Thyroid gland (tissue), 4 donors: ENCODE data around the gene WDR83. TPM values are rescaled to one million over a fixed set of nuclear protein-coding genes. Genes with fewer than 3 reads are reported as not detected.
"Not testable (repeated sequence)": the region's sequence is repeated elsewhere in the genome, so short reads cannot be mapped to it uniquely, and the experiment has no call there.

Experiments
- DNase-seq, 2 donors: peaks; one replicate each; pipeline ENCODE4 v3.0.0-alpha.2; 2019
- H3K27ac ChIP-seq, 3 donors: fragments of 200-600 bp; sonication (generic); 1 replicate in 2 of 3; 2 replicates in 1 of 3; pipeline ENCODE4 v1.5.1; 2016 to 2019; ENCODE audit warnings: mild to moderate bottlenecking in 1 of 3, moderate library complexity in 1 of 3
- H3K27me3 ChIP-seq: fragments of 200-600 bp; sonication (generic); one replicate; pipeline ENCODE4 v1.5.1; 2019
- H3K36me3 ChIP-seq, 2 donors: fragments of 200-600 bp; sonication (generic); one replicate each; pipeline ENCODE4 v1.5.1; 2016 to 2019
- H3K4me1 ChIP-seq, 2 donors: fragments of 200-600 bp; sonication (generic); one replicate each; pipeline ENCODE4 v1.5.1; 2017 to 2019
- H3K4me3 ChIP-seq, 3 donors: fragments of 200-600 bp; sonication (generic); replicated peaks in 1 of 3; 1 replicate in 2 of 3; 2 replicates in 1 of 3; pipeline ENCODE4 v1.5.1; 2016; ENCODE audit warnings: mild to moderate bottlenecking in 1 of 3
- H3K9me3 ChIP-seq: fragments of 200-600 bp; sonication (generic); one replicate; pipeline ENCODE4 v1.5.1; 2017
- CTCF ChIP-seq, 6 experiments: fragments of 200-600 bp in 3 of 6; fragments of 450-650 bp in 3 of 6; sonication (generic) in 3 of 6; IDR thresholded peaks; one replicate each; pipeline ENCODE4 v1.5.1; 2016 to 2019; ENCODE audit warnings: antibody characterized with exemption in 6 of 6, mild to moderate bottlenecking in 2 of 6, inconsistent platforms in 1 of 6, moderate library complexity in 1 of 6
- POLR2A ChIP-seq, 2 donors: fragments of 450-650 bp; IDR thresholded peaks; one replicate each; pipeline ENCODE4 v1.6.1; 2017; ENCODE audit warnings: antibody characterized with exemption in 2 of 2, mild to moderate bottlenecking in 2 of 2, moderate library complexity in 1 of 2
- WGBS, 2 donors: methylation state at CpG; one replicate each; pipeline ENCODE4 v1.1.5; 2017; 5-methylcytosine and 5-hydroxymethylcytosine counted together
- intact Hi-C: fragments of 100-400 bp; cut with DNase I; formaldehyde crosslinking; loops from one replicate; pipeline ENCODE4 v1.15.1; 2023
- total RNA-seq, 4 donors: library from RNA; depleted of rRNA; stranded (reverse); fragments of >200 nt; gene quantifications; one replicate each; pipeline ENCODE4 v1.2.3, GENCODE V29; 2016

WDR83 gene
- total RNA-seq, 4 donors from 2014 or later: 9.5 to 17.5 (median 14.3) TPM

- H3K27me3 ChIP-seq: no peaks in the 10 kb centered on the region
- H3K27ac ChIP-seq: no peak overlapping the region
- TF ChIP-seq POLR2A (IDR thresholded peaks at IDR 0.05): no peak
- no peak for TF ChIP-seq CTCF (IDR thresholded peaks at IDR 0.05)
- no peak for DNase-seq
- intact Hi-C loops: no loop called here
- H3K4me3 ChIP-seq: no peak overlapping the region
- 95 to 97% methylated on average over 8 of the region's 8 CpGs for WGBS, 2 donors
- H3K4me1 ChIP-seq: no peaks in the 10 kb centered on the region
- no peaks in the 10 kb centered on the region for H3K9me3 ChIP-seq
- H3K36me3 ChIP-seq: peaks cover 80 to 81% of the 10 kb centered on the region in 2 donors
These were observed 42.0 kb downstream of the WDR83 start for GRCh38 chr19:12708641-12709040.

GRCh38 chr19:12711187-12711586, 44.6 kb downstream of the WDR83 start:
- Histone ChIP-seq H3K27me3 (no peaks in the 10 kb centered on the region), H3K4me3 (no peak overlapping the region), H3K36me3 (peaks cover 77 to 78% of the 10 kb centered on the region in 2 donors), H3K9me3 (no peaks in the 10 kb centered on the region), H3K27ac (no peak overlapping the region), H3K4me1 (no peaks in the 10 kb centered on the region)
- WGBS, 2 donors: 95 to 98% methylated on average over 10 to 17 of the region's 17 CpGs
- no peak for DNase-seq
- intact Hi-C loops: no loop called here
- TF ChIP-seq CTCF (IDR thresholded peaks at IDR 0.05): no peak
- TF ChIP-seq POLR2A (IDR thresholded peaks at IDR 0.05): no peak

GRCh38 chr19:12712077-12712476, 45.5 kb downstream of the WDR83 start:
- H3K27ac ChIP-seq, H3K9me3 ChIP-seq, H3K4me3 ChIP-seq, H3K4me1 ChIP-seq, intact Hi-C loops, H3K27me3 ChIP-seq: not testable (repeated sequence)
- 77 to 90% methylated on average over 5 of the region's 14 CpGs for WGBS, 2 donors
- TF ChIP-seq CTCF (IDR thresholded peaks at IDR 0.05): peak in 4 of 6 experiments; percentile 18 to 46 (median 40)
- peaks cover 71 to 73% of the 10 kb centered on the region in 2 donors for H3K36me3 ChIP-seq
- DNase-seq: peak; percentile 44 to 48

GRCh38 chr19:12713304-12713703, 46.7 kb downstream of the WDR83 start:
- H3K27ac ChIP-seq, DNase-seq, H3K4me3 ChIP-seq, intact Hi-C loops, H3K4me1 ChIP-seq, H3K27me3 ChIP-seq, H3K9me3 ChIP-seq: not testable (repeated sequence)
- 93 to 94% methylated on average over 9 of the region's 9 CpGs for WGBS, 2 donors
- peaks cover 65 to 69% of the 10 kb centered on the region in 2 donors for H3K36me3 ChIP-seq

- Histone ChIP-seq H3K4me3 (no peak overlapping the region), H3K27me3 (no peaks in the 10 kb centered on the region), H3K9me3 (no peaks in the 10 kb centered on the region), H3K4me1 (peaks cover 0 to 2% of the 10 kb centered on the region in 2 donors), H3K27ac (no peak overlapping the region), H3K36me3 (peaks cover 52 to 63% of the 10 kb centered on the region in 2 donors)
- no peak for DNase-seq
- TF ChIP-seq CTCF (IDR thresholded peaks at IDR 0.05) (no peak), POLR2A (IDR thresholded peaks at IDR 0.05) (no peak)
- intact Hi-C loops: no loop called here
- 93 to 97% methylated on average over 11 to 15 of the region's 15 CpGs for WGBS, 2 donors
These were observed 48.5 kb downstream of the WDR83 start for GRCh38 chr19:12715102-12715501.

- H3K4me1 ChIP-seq: peaks cover 4 to 10% of the 10 kb centered on the region in 2 donors
- no peak overlapping the region for H3K27ac ChIP-seq
- H3K9me3 ChIP-seq: no peaks in the 10 kb centered on the region
- DNase-seq: no peak
- no peaks in the 10 kb centered on the region for H3K27me3 ChIP-seq
- intact Hi-C loops: no loop called here
- no peak overlapping the region for H3K4me3 ChIP-seq
- no peak for TF ChIP-seq CTCF (IDR thresholded peaks at IDR 0.05)
- no peak for TF ChIP-seq POLR2A (IDR thresholded peaks at IDR 0.05)
- WGBS, 2 donors: 96 to 100% methylated on average over 3 of the region's 3 CpGs
- peaks cover 44 to 55% of the 10 kb centered on the region in 2 donors for H3K36me3 ChIP-seq
These were observed 49.3 kb downstream of the WDR83 start for GRCh38 chr19:12715929-12716328.
